Measurements from ENCODE around the gene IGFBP4. TPM values are rescaled to one million over a fixed set of nuclear protein-coding genes. Genes with fewer than 3 reads are reported as not detected.

IGFBP4 gene
- total RNA-seq, 1 donor from 2014 or later, result 142 TPM

GRCh38 chr17:40460604-40460967 lies 17.3 kb downstream of the IGFBP4 start:
- peaks cover 20% of the 10 kb centered on the region for H3K4me1 Mint-ChIP-seq (ENCODE audit: low read depth, unreplicated experiment)
- Histone ChIP-seq H3K4me1 (ENCODE audit: insufficient read depth, low read length) (peaks cover 21% of the 10 kb centered on the region), H3K36me3 (ENCODE audit: insufficient read depth, low read length) (peaks cover 16% of the 10 kb centered on the region), H3K9ac (ENCODE audit: low read length) (no peak overlapping the region), H4K20me1 (ENCODE audit: insufficient read depth, low read length) (no peaks in the 10 kb centered on the region), H3K4me3 (ENCODE audit: insufficient read depth, low read depth, low read length) (no peak overlapping the region), H3K27me3 (ENCODE audit: insufficient read depth, low read length) (no peaks in the 10 kb centered on the region), H3K9me3 (ENCODE audit: insufficient read depth, low read depth, low read length) (no peaks in the 10 kb centered on the region), H3K4me2 (ENCODE audit: low read length) (no peak overlapping the region), H3K79me2 (ENCODE audit: insufficient read depth, low read length) (no peaks in the 10 kb centered on the region), H2AFZ (ENCODE audit: low read depth, low read length) (no peak overlapping the region), H3K27ac (ENCODE audit: low read depth, low read length) (no peak overlapping the region)
- no peaks in the 10 kb centered on the region for H3K9me3 Mint-ChIP-seq (ENCODE audit: unreplicated experiment)
- H3K27me3 Mint-ChIP-seq (ENCODE audit: low read depth, unreplicated experiment), result peaks cover 7% of the 10 kb centered on the region
- TF ChIP-seq EZH2 (IDR thresholded peaks at IDR 0.05; ENCODE audit: insufficient read depth, low read length), result no peak
- TF ChIP-seq CTCF (IDR thresholded peaks at IDR 0.05; ENCODE audit: insufficient read depth, low read depth, low read length), result no peak
- H3K27ac Mint-ChIP-seq (ENCODE audit: unreplicated experiment), result no peak overlapping the region
- FAIRE-seq (no peak), DNase-seq (ENCODE audit: low read depth) (no peak)
- H3K4me3 Mint-ChIP-seq (ENCODE audit: unreplicated experiment), result no peak overlapping the region
- peaks cover 22% of the 10 kb centered on the region for H3K36me3 Mint-ChIP-seq (ENCODE audit: low read depth, unreplicated experiment)

DNA sequence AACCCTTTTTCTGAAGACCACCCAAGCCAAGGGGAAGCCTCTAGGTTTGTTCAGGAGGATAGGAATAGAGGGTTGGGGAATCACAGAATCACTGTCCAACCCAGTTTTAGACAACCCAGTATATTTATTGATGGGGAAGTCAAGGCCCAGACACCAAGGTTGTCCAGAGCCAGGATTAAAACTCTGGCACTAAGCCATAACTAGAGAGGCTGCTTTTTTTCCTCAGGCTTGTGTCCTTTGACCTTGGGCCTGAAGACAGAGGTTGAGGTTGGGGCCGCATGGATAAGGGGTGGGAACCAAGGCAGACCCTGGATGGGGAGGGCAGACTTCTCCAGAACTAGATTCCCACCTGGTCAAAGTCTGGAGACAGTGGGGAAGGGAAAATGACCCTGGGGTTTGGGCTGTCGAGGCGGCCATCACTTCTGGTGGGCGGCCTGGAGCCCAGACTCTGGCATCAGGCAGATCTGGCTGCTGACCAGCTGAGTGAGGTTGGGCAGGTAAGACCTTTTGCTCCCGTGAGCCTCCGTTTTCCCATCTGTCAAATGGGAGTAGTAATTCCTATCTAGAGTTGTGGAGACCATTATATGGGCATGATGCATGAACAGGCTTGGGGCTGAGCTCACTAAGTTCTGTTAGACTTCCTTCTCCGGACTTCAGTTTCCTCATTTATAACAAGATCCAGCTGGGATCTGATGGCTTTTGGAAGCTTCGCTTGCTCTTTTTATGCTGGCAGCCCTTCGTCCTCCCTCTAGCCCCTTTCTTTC lies 17.9 kb downstream of the IGFBP4 start:
- Histone ChIP-seq H2AFZ (ENCODE audit: low read depth, low read length) (no peak overlapping the region), H3K27ac (ENCODE audit: low read depth, low read length) (no peak overlapping the region), H3K27me3 (ENCODE audit: insufficient read depth, low read length) (no peaks in the 10 kb centered on the region), H4K20me1 (ENCODE audit: insufficient read depth, low read length) (no peaks in the 10 kb centered on the region), H3K4me3 (ENCODE audit: insufficient read depth, low read depth, low read length) (no peak overlapping the region), H3K4me2 (ENCODE audit: low read length) (no peak overlapping the region), H3K36me3 (ENCODE audit: insufficient read depth, low read length) (peaks cover 12% of the 10 kb centered on the region), H3K9me3 (ENCODE audit: insufficient read depth, low read depth, low read length) (no peaks in the 10 kb centered on the region), H3K79me2 (ENCODE audit: insufficient read depth, low read length) (no peaks in the 10 kb centered on the region), H3K9ac (ENCODE audit: low read length) (no peak overlapping the region), H3K4me1 (ENCODE audit: insufficient read depth, low read length) (peaks cover 21% of the 10 kb centered on the region)
- DNase-seq (ENCODE audit: low read depth) (no peak), FAIRE-seq (no peak)
- Mint-ChIP-seq H3K27ac (ENCODE audit: unreplicated experiment) (no peak overlapping the region), H3K36me3 (ENCODE audit: low read depth, unreplicated experiment) (peaks cover 18% of the 10 kb centered on the region), H3K4me1 (ENCODE audit: low read depth, unreplicated experiment) (peaks cover 20% of the 10 kb centered on the region), H3K4me3 (ENCODE audit: unreplicated experiment) (no peak overlapping the region), H3K9me3 (ENCODE audit: unreplicated experiment) (no peaks in the 10 kb centered on the region), H3K27me3 (ENCODE audit: low read depth, unreplicated experiment) (peaks cover 11% of the 10 kb centered on the region)
- TF ChIP-seq EZH2 (IDR thresholded peaks at IDR 0.05; ENCODE audit: insufficient read depth, low read length), result no peak
- TF ChIP-seq CTCF (IDR thresholded peaks at IDR 0.05; ENCODE audit: insufficient read depth, low read depth, low read length), result no peak

DNA sequence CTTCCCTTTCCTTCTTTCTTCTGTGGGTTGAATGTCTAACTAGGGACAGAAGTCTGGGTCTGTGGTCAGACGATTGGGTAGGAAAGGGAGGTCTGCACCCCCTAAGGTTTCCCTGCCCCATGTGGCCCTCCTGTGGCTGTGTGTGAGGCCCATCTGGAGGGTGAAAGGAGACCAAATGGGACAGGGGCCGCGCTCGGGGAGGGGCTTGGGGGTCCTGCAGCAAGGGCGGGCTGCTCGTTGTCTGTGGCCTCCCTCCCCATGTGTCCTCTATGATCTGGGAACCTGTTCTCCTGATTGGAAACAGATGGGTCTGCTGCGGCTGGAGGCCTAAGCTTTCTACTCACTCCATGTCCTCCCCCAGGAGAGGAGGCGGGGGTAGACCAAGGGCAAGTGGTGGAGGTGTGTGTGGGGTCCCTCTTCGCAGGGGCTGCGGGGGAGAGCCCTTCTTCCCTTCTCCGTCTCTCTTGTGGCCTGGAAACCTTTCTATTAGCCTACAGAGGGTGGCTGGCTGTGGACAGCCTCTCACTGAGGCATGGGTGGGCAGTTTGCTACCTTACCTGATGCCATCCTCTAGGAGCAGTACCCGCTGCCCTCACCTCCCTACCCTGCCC lies 18.6 kb downstream of the IGFBP4 start:
- peaks cover 8% of the 10 kb centered on the region for H3K36me3 ChIP-seq (ENCODE audit: insufficient read depth, low read length)
- H3K9ac ChIP-seq (ENCODE audit: low read length), result no peak overlapping the region
- no peak overlapping the region for H3K4me2 ChIP-seq (ENCODE audit: low read length)
- H3K27ac ChIP-seq (ENCODE audit: low read depth, low read length), result no peak overlapping the region
- TF ChIP-seq EZH2 (IDR thresholded peaks at IDR 0.05; ENCODE audit: insufficient read depth, low read length) (no peak), CTCF (IDR thresholded peaks at IDR 0.05; ENCODE audit: insufficient read depth, low read depth, low read length) (no peak)
- H3K9me3 ChIP-seq (ENCODE audit: insufficient read depth, low read depth, low read length), result no peaks in the 10 kb centered on the region
- no peak overlapping the region for H3K4me3 ChIP-seq (ENCODE audit: insufficient read depth, low read depth, low read length)
- H3K4me3 Mint-ChIP-seq (ENCODE audit: unreplicated experiment), result no peak overlapping the region
- H4K20me1 ChIP-seq (ENCODE audit: insufficient read depth, low read length), result no peaks in the 10 kb centered on the region
- FAIRE-seq (no peak), DNase-seq (ENCODE audit: low read depth) (no peak)
- H2AFZ ChIP-seq (ENCODE audit: low read depth, low read length), result no peak overlapping the region
- H3K4me1 Mint-ChIP-seq (ENCODE audit: low read depth, unreplicated experiment), result peaks cover 20% of the 10 kb centered on the region
- peaks cover 16% of the 10 kb centered on the region for H3K27me3 Mint-ChIP-seq (ENCODE audit: low read depth, unreplicated experiment)
- H3K27me3 ChIP-seq (ENCODE audit: insufficient read depth, low read length), result no peaks in the 10 kb centered on the region
- peaks cover 21% of the 10 kb centered on the region for H3K4me1 ChIP-seq (ENCODE audit: insufficient read depth, low read length)
- H3K9me3 Mint-ChIP-seq (ENCODE audit: unreplicated experiment), result no peaks in the 10 kb centered on the region
- no peak overlapping the region for H3K27ac Mint-ChIP-seq (ENCODE audit: unreplicated experiment)
- no peaks in the 10 kb centered on the region for H3K79me2 ChIP-seq (ENCODE audit: insufficient read depth, low read length)
- H3K36me3 Mint-ChIP-seq (ENCODE audit: low read depth, unreplicated experiment), result peaks cover 15% of the 10 kb centered on the region

All from astrocyte (in vitro differentiated cells and primary cell).